ENCODE results near the gene SLC4A2.

The SLC4A2 gene

GRCh38 chr7:151091003-151091402 lies 31.6 kb downstream of the SLC4A2 start:
- Histone ChIP-seq H3K4me3 (replicated peaks; ENCODE audit: insufficient read depth, low read length) (no peak overlapping the region), H3K27ac (replicated peaks) (no peak overlapping the region), H3K27me3 (ENCODE audit: insufficient read depth, poor library complexity, severe bottlenecking) (no peaks in the 10 kb centered on the region)
- DNase-seq (ENCODE audit: low read depth in 1 of 2, low spot score in 1 of 2) = no peak
- TF ChIP-seq GABPA (IDR thresholded peaks at IDR 0.05; ENCODE audit: low read depth) = no peak
- TF ChIP-seq POLR2AphosphoS5 (IDR thresholded peaks at IDR 0.05; ENCODE audit: low read depth) = no peak
- TF ChIP-seq CTCF (IDR thresholded peaks at IDR 0.05; ENCODE audit: insufficient read depth, low read length) = no peak
- TF ChIP-seq REST (IDR thresholded peaks at IDR 0.05; ENCODE audit: insufficient replicate concordance, low read depth) = no peak
- TF ChIP-seq SPI1 (IDR thresholded peaks at IDR 0.05; ENCODE audit: borderline replicate concordance, low read depth) = no peak

- H3K27me3 ChIP-seq (ENCODE audit: insufficient read depth, poor library complexity, severe bottlenecking) = no peaks in the 10 kb centered on the region
- no peak overlapping the region for H3K27ac ChIP-seq (replicated peaks)
- DNase-seq (ENCODE audit: low read depth in 1 of 2, low spot score in 1 of 2) = peak in 1 of 2 experiments; percentile 39
- peak; percentile 46 for TF ChIP-seq CTCF (IDR thresholded peaks at IDR 0.05; ENCODE audit: insufficient read depth, low read length)
- TF ChIP-seq POLR2AphosphoS5 (IDR thresholded peaks at IDR 0.05; ENCODE audit: low read depth) = no peak
- no peak for TF ChIP-seq SPI1 (IDR thresholded peaks at IDR 0.05; ENCODE audit: borderline replicate concordance, low read depth)
- no peak for TF ChIP-seq REST (IDR thresholded peaks at IDR 0.05; ENCODE audit: insufficient replicate concordance, low read depth)
- TF ChIP-seq GABPA (IDR thresholded peaks at IDR 0.05; ENCODE audit: low read depth) = no peak
- H3K4me3 ChIP-seq (replicated peaks; ENCODE audit: insufficient read depth, low read length) = no peak overlapping the region
These were observed 32.0 kb downstream of the SLC4A2 start for GRCh38 chr7:151091431-151091830.

GRCh38 chr7:151091988-151092387 lies 32.6 kb downstream of the SLC4A2 start:
- no peak for TF ChIP-seq GABPA (IDR thresholded peaks at IDR 0.05; ENCODE audit: low read depth)
- no peak for TF ChIP-seq CTCF (IDR thresholded peaks at IDR 0.05; ENCODE audit: insufficient read depth, low read length)
- TF ChIP-seq SPI1 (IDR thresholded peaks at IDR 0.05; ENCODE audit: borderline replicate concordance, low read depth) = no peak
- no peak for TF ChIP-seq POLR2AphosphoS5 (IDR thresholded peaks at IDR 0.05; ENCODE audit: low read depth)
- TF ChIP-seq REST (IDR thresholded peaks at IDR 0.05; ENCODE audit: insufficient replicate concordance, low read depth) = no peak
- DNase-seq (ENCODE audit: low read depth in 1 of 2, low spot score in 1 of 2) = no peak
- Histone ChIP-seq H3K27me3 (ENCODE audit: insufficient read depth, poor library complexity, severe bottlenecking) (no peaks in the 10 kb centered on the region), H3K27ac (replicated peaks) (no peak overlapping the region), H3K4me3 (replicated peaks; ENCODE audit: insufficient read depth, low read length) (no peak overlapping the region)
